Neuronal stem cell (in vitro differentiated cells): ENCODE results near the gene ANKRD31. TPM values are rescaled to one million over a fixed set of nuclear protein-coding genes. Genes with fewer than 3 reads are reported as not detected.
A peak's percentile ranks its signal among the peaks of the same experiment; 100 is the strongest.

ENCODE experiments used
- DNase-seq: peaks from one replicate; pipeline ENCODE4 v3.0.0-alpha.2; 2013; ENCODE audit warnings: low spot score
- H2AFZ ChIP-seq: one replicate; pipeline ENCODE4 v1.6.1; 2013; ENCODE audit warnings: mild to moderate bottlenecking, low read length, inconsistent platforms
- H2AK5ac ChIP-seq: 2 replicates; pipeline ENCODE4 v1.6.1; 2013; ENCODE audit warnings: low read depth, mild to moderate bottlenecking, inconsistent platforms, low read length, moderate library complexity, mixed read lengths
- H2BK120ac ChIP-seq: 2 replicates; pipeline ENCODE4 v1.6.1; 2013; ENCODE audit warnings: low read depth, mild to moderate bottlenecking, inconsistent platforms, low read length, moderate library complexity, mixed read lengths
- H2BK12ac ChIP-seq: one replicate; pipeline ENCODE4 v1.6.1; 2013; ENCODE audit warnings: low read length, inconsistent platforms
- H2BK15ac ChIP-seq: 2 replicates; pipeline ENCODE4 v1.6.1; 2013; ENCODE audit warnings: mild to moderate bottlenecking, low read length, inconsistent platforms, mixed read lengths
- H2BK5ac ChIP-seq: one replicate; pipeline ENCODE4 v1.6.1; 2013; ENCODE audit warnings: inconsistent platforms, mild to moderate bottlenecking, low read length, moderate library complexity
- H3K14ac ChIP-seq: one replicate; pipeline ENCODE4 v1.6.1; 2013; ENCODE audit warnings: low read length, inconsistent platforms
- H3K18ac ChIP-seq: 2 replicates; pipeline ENCODE4 v1.6.1; 2013; ENCODE audit warnings: low read length, inconsistent platforms
- H3K23ac ChIP-seq: 2 replicates; pipeline ENCODE4 v1.6.1; 2013; ENCODE audit warnings: low read depth, mild to moderate bottlenecking, mixed read lengths, low read length, inconsistent platforms; ENCODE audit not compliant: poor library complexity
- H3K27ac ChIP-seq: replicated peaks from 3 replicates; pipeline ENCODE4 v1.5.1; 2013; ENCODE audit warnings: low read length, inconsistent platforms
- H3K27me3 ChIP-seq, 3 experiments: 2 replicates each; pipeline ENCODE4 v1.6.1; 2013; ENCODE audit warnings: low read length in 3 of 3, mild to moderate bottlenecking in 2 of 3, inconsistent platforms in 1 of 3, low read depth in 1 of 3, mixed read lengths in 1 of 3, moderate library complexity in 1 of 3; ENCODE audit not compliant: control insufficient read depth in 3 of 3, insufficient read depth in 3 of 3
- H3K36me3 ChIP-seq, 2 donors: replicated peaks in 1 of 2; 2 replicates each; pipeline ENCODE4 v1.6.1; 2013; ENCODE audit warnings: low read length in 2 of 2; ENCODE audit not compliant: control insufficient read depth in 2 of 2, insufficient read depth in 2 of 2
- H3K4ac ChIP-seq: 2 replicates; pipeline ENCODE4 v1.6.1; 2013; ENCODE audit warnings: inconsistent platforms, mild to moderate bottlenecking, low read length, moderate library complexity
- H3K4me1 ChIP-seq, 2 donors: 1 replicate in 1 of 2; 2 replicates in 1 of 2; pipeline ENCODE4 v1.6.1; 2013; ENCODE audit warnings: low read length in 2 of 2, low read depth in 1 of 2; ENCODE audit not compliant: control insufficient read depth in 2 of 2, insufficient read depth in 1 of 2
- H3K4me2 ChIP-seq: one replicate; pipeline ENCODE4 v1.6.1; 2013; ENCODE audit warnings: mild to moderate bottlenecking, low read length, inconsistent platforms; ENCODE audit not compliant: insufficient read depth, poor library complexity, severe bottlenecking
- H3K4me3 ChIP-seq, 2 donors: 2 replicates each; pipeline ENCODE4 v1.5.1; 2013; ENCODE audit warnings: low read length in 2 of 2, mild to moderate bottlenecking in 2 of 2, inconsistent platforms in 1 of 2, moderate library complexity in 1 of 2
- H3K79me1 ChIP-seq: one replicate; pipeline ENCODE4 v1.6.1; 2013; ENCODE audit warnings: low read depth, mild to moderate bottlenecking, inconsistent platforms, low read length, moderate library complexity
- H3K9ac ChIP-seq: one replicate; pipeline ENCODE4 v1.6.1; 2013; ENCODE audit warnings: mild to moderate bottlenecking, low read depth, low read length, inconsistent platforms; ENCODE audit not compliant: poor library complexity
- H3K9me3 ChIP-seq, 2 donors: replicated peaks in 1 of 2; 2 replicates each; pipeline versions ENCODE3 to v1.6.1; 2013; ENCODE audit warnings: low read length in 2 of 2, mild to moderate bottlenecking in 2 of 2, inconsistent platforms in 1 of 2, low read depth in 1 of 2, mixed read lengths in 1 of 2, moderate library complexity in 1 of 2; ENCODE audit not compliant: control insufficient read depth in 2 of 2, insufficient read depth in 1 of 2
- H4K8ac ChIP-seq: one replicate; pipeline ENCODE4 v1.6.1; 2013; ENCODE audit warnings: low read depth, mild to moderate bottlenecking, inconsistent platforms, low read length, moderate library complexity
- H4K91ac ChIP-seq: one replicate; pipeline ENCODE4 v1.6.1; 2013; ENCODE audit warnings: low read length, low read depth, mild to moderate bottlenecking, inconsistent platforms; ENCODE audit not compliant: poor library complexity
- WGBS, 2 donors: extraction: QIAGEN DNeasy Blood & Tissue Kit; methylation state at CpG; one replicate each; pipeline ENCODE4 v1.1.7; 2013; ENCODE audit warnings: missing lambda C conversion rate in 2 of 2, mixed read lengths in 1 of 2; ENCODE audit not compliant: insufficient read length in 2 of 2, insufficient replicate concordance in 1 of 2; ENCODE audit errors: extremely low coverage in 2 of 2; 5-methylcytosine and 5-hydroxymethylcytosine counted together
- small RNA-seq: library from polyadenylated mRNA; stranded (forward); fragments of <200 nt; extraction: miRNeasy Mini kit (QIAGEN cat#:217004); gene quantifications from one replicate; pipeline ENCODE3, GENCODE V24; 2013; ENCODE audit not compliant: insufficient read depth

The ANKRD31 gene

GRCh38 chr5:75020016-75020656 is 216.5 kb downstream of the ANKRD31 start:
- H4K91ac ChIP-seq = no peak overlapping the region
- no peak overlapping the region for H4K8ac ChIP-seq
- peaks cover 0 to 1% of the 10 kb centered on the region in 2 donors for H3K4me1 ChIP-seq
- no peaks in the 10 kb centered on the region for H3K27me3 ChIP-seq
- H2BK12ac ChIP-seq = no peak overlapping the region
- H3K27ac ChIP-seq = no peak overlapping the region
- WGBS, 2 donors = no CpG with 5 or more reads among the region's 10 CpGs
- H2BK5ac ChIP-seq = no peak overlapping the region
- H3K9me3 ChIP-seq = no peaks in the 10 kb centered on the region
- peak overlapping the region; percentile 94 for H3K14ac ChIP-seq
- H2BK15ac ChIP-seq = no peak overlapping the region
- no peaks in the 10 kb centered on the region for H3K79me1 ChIP-seq
- no peak for DNase-seq
- H2AFZ ChIP-seq = no peak overlapping the region
- H3K4ac ChIP-seq = no peak overlapping the region
- no peak overlapping the region for H3K4me2 ChIP-seq
- no peaks in the 10 kb centered on the region for H3K36me3 ChIP-seq
- no peak overlapping the region for H2BK120ac ChIP-seq
- H3K9ac ChIP-seq = no peak overlapping the region
- H3K23ac ChIP-seq = no peak overlapping the region
- H3K18ac ChIP-seq = no peak overlapping the region
- no peak overlapping the region for H2AK5ac ChIP-seq
- no peak overlapping the region for H3K4me3 ChIP-seq

- H3K9ac ChIP-seq = no peak overlapping the region
- H3K4ac ChIP-seq = no peak overlapping the region
- DNase-seq = no peak
- H3K14ac ChIP-seq = no peak overlapping the region
- no peak overlapping the region for H2BK5ac ChIP-seq
- peaks cover 0 to 1% of the 10 kb centered on the region in 2 donors for H3K4me1 ChIP-seq
- no peak overlapping the region for H3K23ac ChIP-seq
- H2BK12ac ChIP-seq = no peak overlapping the region
- no peak overlapping the region for H3K18ac ChIP-seq
- WGBS, 2 donors = no CpG with 5 or more reads among the region's 7 CpGs
- no peak overlapping the region for H3K4me2 ChIP-seq
- no peak overlapping the region for H4K8ac ChIP-seq
- no peak overlapping the region for H2BK120ac ChIP-seq
- H3K27me3 ChIP-seq = no peaks in the 10 kb centered on the region
- H2BK15ac ChIP-seq = no peak overlapping the region
- no peak overlapping the region for H2AK5ac ChIP-seq
- H3K79me1 ChIP-seq = no peaks in the 10 kb centered on the region
- H3K9me3 ChIP-seq = no peaks in the 10 kb centered on the region
- no peak overlapping the region for H2AFZ ChIP-seq
- no peak overlapping the region for H4K91ac ChIP-seq
- no peak overlapping the region for H3K27ac ChIP-seq
- no peak overlapping the region for H3K4me3 ChIP-seq
- H3K36me3 ChIP-seq = no peaks in the 10 kb centered on the region
Observed at GRCh38 chr5:75018805-75019587, 217.7 kb downstream of the ANKRD31 start.

Small RNAs within 50 kb of the gene (small RNA-seq; reads per million reads assigned to genes)
- gene SUMO2P5 = not detected
